Lower lobe of right lung (tissue), 2 donors: ENCODE data around the gene MMGT1. TPM values are rescaled to one million over a fixed set of nuclear protein-coding genes. Genes with fewer than 3 reads are reported as not detected.

Experiments used
- ATAC-seq, 2 donors: fragments of 200-7000 bp; cut with Tn5 transposase; one replicate each; pipeline ENCODE4 v1.9.1; 2020 to 2022; ENCODE audit warnings: mild to moderate bottlenecking in 2 of 2, moderate library complexity in 2 of 2
- DNase-seq: peaks from one replicate; pipeline ENCODE4 v3.0.0-alpha.2; 2020
- H3K27ac ChIP-seq: fragments of 200-600 bp; one replicate; pipeline ENCODE4 v1.8.0; 2022
- H3K27me3 ChIP-seq: fragments of 200-600 bp; one replicate; pipeline ENCODE4 v1.8.0; 2022; ENCODE audit warnings: low read depth
- H3K36me3 ChIP-seq: fragments of 200-600 bp; one replicate; pipeline ENCODE4 v1.8.0; 2022; ENCODE audit warnings: mild to moderate bottlenecking
- H3K4me1 ChIP-seq: fragments of 200-600 bp; one replicate; pipeline ENCODE4 v1.8.0; 2022
- H3K4me3 ChIP-seq: fragments of 200-600 bp; one replicate; pipeline ENCODE4 v1.8.0; 2022; ENCODE audit warnings: mild to moderate bottlenecking
- H3K9me3 ChIP-seq: fragments of 200-600 bp; one replicate; pipeline ENCODE4 v1.8.0; 2022
- intact Hi-C: fragments of 100-400 bp; cut with DNase I; formaldehyde crosslinking; loops from one replicate; pipeline ENCODE4 v1.11.0; 2022
- total RNA-seq: library from RNA; stranded (reverse); fragmentation: NEBNext Ultra II Directional; extraction: Animal tissue kit (Norgen Biotek cat#: 25700); gene quantifications from one replicate; pipeline ENCODE4 v1.2.1, GENCODE V29; 2021
- TF ChIP-seq, protein P1 (sequence below): fragments of 200-600 bp; IDR thresholded peaks from one replicate; pipeline ENCODE4 v1.8.0; 2022; ENCODE audit warnings: antibody characterized with exemption, mild to moderate bottlenecking
- donor health status: DM: no; HTN: yes; CAD: no; lungs with severe emphysema.

Gene MMGT1
- total RNA-seq, 1 donor from 2014 or later, result 28.7 TPM

GRCh38 chrX:136015016-136015415, 41.2 kb upstream of the MMGT1 start:
- no peak overlapping the region for H3K4me3 ChIP-seq
- no peak overlapping the region for H3K27ac ChIP-seq
- intact Hi-C loops, result no loop called here
- no peaks in the 10 kb centered on the region for H3K9me3 ChIP-seq
- DNase-seq, result no peak
- no peak for ATAC-seq
- H3K27me3 ChIP-seq, result no peaks in the 10 kb centered on the region
- TF ChIP-seq, protein P1, sequence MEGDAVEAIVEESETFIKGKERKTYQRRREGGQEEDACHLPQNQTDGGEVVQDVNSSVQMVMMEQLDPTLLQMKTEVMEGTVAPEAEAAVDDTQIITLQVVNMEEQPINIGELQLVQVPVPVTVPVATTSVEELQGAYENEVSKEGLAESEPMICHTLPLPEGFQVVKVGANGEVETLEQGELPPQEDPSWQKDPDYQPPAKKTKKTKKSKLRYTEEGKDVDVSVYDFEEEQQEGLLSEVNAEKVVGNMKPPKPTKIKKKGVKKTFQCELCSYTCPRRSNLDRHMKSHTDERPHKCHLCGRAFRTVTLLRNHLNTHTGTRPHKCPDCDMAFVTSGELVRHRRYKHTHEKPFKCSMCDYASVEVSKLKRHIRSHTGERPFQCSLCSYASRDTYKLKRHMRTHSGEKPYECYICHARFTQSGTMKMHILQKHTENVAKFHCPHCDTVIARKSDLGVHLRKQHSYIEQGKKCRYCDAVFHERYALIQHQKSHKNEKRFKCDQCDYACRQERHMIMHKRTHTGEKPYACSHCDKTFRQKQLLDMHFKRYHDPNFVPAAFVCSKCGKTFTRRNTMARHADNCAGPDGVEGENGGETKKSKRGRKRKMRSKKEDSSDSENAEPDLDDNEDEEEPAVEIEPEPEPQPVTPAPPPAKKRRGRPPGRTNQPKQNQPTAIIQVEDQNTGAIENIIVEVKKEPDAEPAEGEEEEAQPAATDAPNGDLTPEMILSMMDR, result no peak
- no peaks in the 10 kb centered on the region for H3K4me1 ChIP-seq
- H3K36me3 ChIP-seq, result peaks cover 19% of the 10 kb centered on the region

GRCh38 chrX:135988245-135988644, 14.5 kb upstream of the MMGT1 start:
- H3K4me3 ChIP-seq, result no peak overlapping the region
- intact Hi-C loops, result loop anchor here (10.0 kb wide), 1 partner anchor 507 kb away; the partner anchor contains the start of gene HTATSF1
- no peak for DNase-seq
- H3K27ac ChIP-seq, result no peak overlapping the region
- H3K9me3 ChIP-seq, result no peaks in the 10 kb centered on the region
- no peak for ATAC-seq
- H3K36me3 ChIP-seq, result no peaks in the 10 kb centered on the region
- TF ChIP-seq, protein P1, result no peak
- no peaks in the 10 kb centered on the region for H3K4me1 ChIP-seq
- H3K27me3 ChIP-seq, result no peaks in the 10 kb centered on the region

DNA sequence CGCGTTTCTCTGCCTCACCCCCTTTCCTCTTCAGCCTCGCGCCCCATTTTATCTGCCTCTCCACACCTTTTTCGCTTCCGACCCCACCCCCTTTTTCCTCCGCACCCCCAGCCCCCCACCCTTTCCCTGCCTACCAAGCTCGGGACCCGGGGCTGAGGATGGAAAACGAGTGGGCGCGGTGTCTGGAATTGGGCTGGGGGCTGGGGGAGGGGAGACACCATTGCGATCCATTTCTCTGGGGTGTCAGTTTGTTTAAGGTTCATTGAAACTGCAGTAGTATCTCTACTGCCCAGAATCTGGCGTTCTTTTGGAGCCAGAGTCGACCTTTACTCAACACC, 12.2 kb upstream of the MMGT1 start:
- intact Hi-C loops, result loop anchor here (10.0 kb wide), 1 partner anchor 509 kb away; the partner anchor contains the start of gene HTATSF1
- Histone ChIP-seq H3K4me1 (no peaks in the 10 kb centered on the region), H3K36me3 (no peaks in the 10 kb centered on the region), H3K27me3 (no peaks in the 10 kb centered on the region), H3K4me3 (peak overlapping the region; percentile 78), H3K27ac (peak overlapping the region; percentile 79), H3K9me3 (no peaks in the 10 kb centered on the region)
- ATAC-seq (no peak), DNase-seq (no peak)
- TF ChIP-seq, protein P1, result no peak

GRCh38 chrX:135985157-135985972, 11.6 kb upstream of the MMGT1 start, which contains the start of gene SLC9A6:
TSS of gene SLC9A6 (plus strand) at chrX:135985435. CDS start at chrX:135985659, 224 bp downstream.
- H3K27ac ChIP-seq, result peak within 1 kb of the TSS; percentile 79
- intact Hi-C loops, result loop anchor here (10.0 kb wide), 1 partner anchor 509 kb away; the partner anchor contains the start of gene HTATSF1

DNA sequence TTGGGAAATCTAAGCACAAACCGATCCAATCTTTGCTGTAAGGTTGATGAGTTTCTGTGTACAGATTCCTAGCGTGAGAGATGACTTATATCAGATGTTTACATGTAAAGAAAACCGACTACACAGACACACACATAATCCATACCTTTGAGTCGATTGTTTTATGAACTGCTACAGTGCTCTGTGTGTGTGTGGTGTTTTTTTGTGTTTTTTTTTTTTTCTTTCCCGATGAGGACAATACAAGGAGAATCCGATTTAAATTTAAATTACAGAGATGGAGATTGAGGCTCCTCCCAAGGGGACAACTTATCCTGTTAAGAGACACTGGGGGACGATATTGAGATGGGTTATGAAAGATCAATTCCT, 11.0 kb upstream of the MMGT1 start:
- Histone ChIP-seq H3K27ac (peak overlapping the region; percentile 79), H3K36me3 (no peaks in the 10 kb centered on the region), H3K27me3 (no peaks in the 10 kb centered on the region), H3K4me3 (peak overlapping the region; percentile 78), H3K9me3 (no peaks in the 10 kb centered on the region), H3K4me1 (no peaks in the 10 kb centered on the region)
- TF ChIP-seq, protein P1, result no peak
- ATAC-seq (no peak), DNase-seq (no peak)
- intact Hi-C loops, result loop anchor here (10.0 kb wide), 1 partner anchor 510 kb away; the partner anchor contains the start of gene HTATSF1

More at GRCh38 chrX:135985157-135985972, 11.6 kb upstream of the MMGT1 start, which contains the start of gene SLC9A6:
- Histone ChIP-seq H3K4me1 (no peaks in the 10 kb centered on the region), H3K9me3 (no peaks in the 10 kb centered on the region), H3K27me3 (no peaks in the 10 kb centered on the region), H3K4me3 (peak within 1 kb of the TSS; percentile 78), H3K36me3 (no peaks in the 10 kb centered on the region)
- TF ChIP-seq, protein P1, result no peak
- DNase-seq (peak; percentile 82), ATAC-seq (peak; percentile 98 to 99)
